ENCODE data around the gene CAPN14.
"Not testable (repeated sequence)": the region's sequence is repeated elsewhere in the genome, so short reads cannot be mapped to it uniquely, and the experiment has no call there.

The CAPN14 gene

GRCh38 chr2:31197669-31198068 lies 19.6 kb downstream of the CAPN14 start:
- no peak for DNase-seq (ENCODE audit: low spot score)
- no peak for FAIRE-seq

DNA sequence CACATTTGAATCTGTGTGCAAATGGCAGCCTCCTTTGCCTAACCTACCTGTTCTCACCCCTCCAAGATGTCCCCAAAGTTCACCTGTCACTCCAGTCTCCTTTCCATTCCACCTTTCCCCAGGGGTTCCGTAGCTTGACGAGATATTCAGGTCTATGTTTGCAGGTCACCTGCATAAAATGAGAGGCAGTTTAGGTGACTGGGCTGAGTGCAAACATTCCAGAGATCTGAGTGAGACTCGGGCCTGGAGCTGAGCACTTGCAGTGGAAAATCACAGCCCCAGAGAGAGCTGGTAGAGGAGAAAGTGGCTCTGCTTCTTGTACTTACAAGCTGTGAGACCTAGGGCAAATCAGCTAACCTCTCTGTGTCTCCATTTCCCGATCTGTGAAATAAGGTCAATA lies 20.1 kb downstream of the CAPN14 start:
- no peak for DNase-seq (ENCODE audit: low spot score)
- FAIRE-seq, result no peak

DNA sequence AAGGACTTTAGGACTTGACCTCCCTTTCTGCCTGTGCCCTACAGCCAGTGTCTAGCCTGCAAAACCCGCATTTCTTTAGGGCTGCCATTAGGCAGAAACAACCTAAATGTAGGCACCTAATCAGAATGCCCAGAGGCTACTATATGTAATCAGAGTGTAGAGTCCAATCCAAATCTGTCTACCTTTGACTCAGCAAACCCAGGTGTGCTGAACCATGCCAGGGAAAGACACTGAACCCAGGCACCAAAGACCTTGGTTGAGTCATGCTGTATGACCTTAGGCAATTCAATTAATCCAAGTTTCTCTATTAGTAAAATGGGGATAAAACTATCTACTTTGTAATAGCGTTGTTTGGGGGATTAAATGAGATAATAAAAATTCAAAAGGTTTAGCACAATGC lies 20.7 kb downstream of the CAPN14 start:
- no peak for FAIRE-seq
- DNase-seq (ENCODE audit: low spot score), result no peak

DNA sequence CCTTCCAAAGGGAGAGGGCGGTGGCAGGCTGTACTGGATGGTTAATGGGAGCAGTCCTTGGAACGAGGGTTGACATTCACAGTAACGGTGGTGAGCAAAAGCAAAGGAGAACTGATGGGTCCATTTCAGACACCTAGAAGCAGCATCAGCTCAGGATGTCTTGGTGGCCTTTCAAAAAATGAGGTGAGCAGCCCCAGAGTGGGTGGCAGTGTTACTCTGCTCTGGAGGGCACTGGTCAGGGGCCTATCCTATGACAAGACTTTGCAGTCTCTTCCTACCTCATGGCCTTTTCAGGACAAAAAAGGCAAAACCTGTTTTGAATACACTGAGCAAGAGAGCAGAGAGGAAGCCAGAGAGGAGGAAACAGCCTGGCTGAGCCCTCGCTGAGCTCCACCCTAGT lies 23.5 kb downstream of the CAPN14 start:
- FAIRE-seq, result no peak
- DNase-seq (ENCODE audit: low spot score), result no peak

GRCh38 chr2:31192851-31193392 lies 24.4 kb downstream of the CAPN14 start:
- DNase-seq (ENCODE audit: low spot score), result no peak

DNA sequence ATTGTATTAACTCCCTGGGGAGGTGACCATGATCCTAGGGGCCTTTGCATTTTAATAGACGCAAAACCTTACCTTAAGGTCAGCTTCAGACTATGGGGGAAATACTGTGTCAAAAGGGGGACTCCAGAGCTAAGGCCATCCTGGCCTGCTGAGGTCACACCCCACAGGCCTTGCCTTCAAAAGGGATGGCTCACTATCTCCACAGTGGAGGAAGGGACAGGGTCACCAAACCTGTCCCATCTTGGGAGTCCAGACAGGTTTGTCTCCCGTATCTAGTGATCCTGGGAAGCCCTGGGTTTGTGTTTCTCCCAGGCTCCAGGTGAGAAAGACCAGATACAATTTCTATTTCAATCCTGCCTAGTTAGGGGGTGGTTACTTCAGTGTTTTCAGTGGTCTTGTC lies 24.9 kb downstream of the CAPN14 start:
- no peak for DNase-seq (ENCODE audit: low spot score)
- no peak for FAIRE-seq

More at GRCh38 chr2:31192851-31193392, 24.4 kb downstream of the CAPN14 start:
- FAIRE-seq, result no peak

GRCh38 chr2:31191931-31192330 lies 25.4 kb downstream of the CAPN14 start:
- DNase-seq (ENCODE audit: low spot score), result no peak
- no peak for FAIRE-seq

DNA sequence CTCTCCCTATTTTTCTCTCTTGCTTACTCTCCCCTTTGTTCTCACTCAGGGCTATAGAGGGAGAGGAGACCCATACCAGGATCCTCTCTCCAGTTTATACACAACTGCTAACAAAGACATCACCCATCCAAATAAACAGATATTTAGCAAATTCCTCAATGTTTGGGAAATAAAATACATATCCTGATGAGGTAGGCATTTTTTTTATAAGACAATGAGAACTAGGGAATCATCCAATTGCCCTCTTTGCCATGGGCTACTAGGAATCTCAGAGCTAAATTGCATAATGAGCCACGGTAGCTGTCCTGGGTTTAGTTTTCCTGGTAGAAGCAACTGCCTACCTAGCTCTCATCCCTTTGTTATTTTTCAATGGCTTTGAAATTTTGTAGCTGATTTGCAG lies 27.1 kb downstream of the CAPN14 start:
- DNase-seq (ENCODE audit: low spot score) (no peak), FAIRE-seq (no peak)

- DNase-seq (ENCODE audit: low spot score), result no peak
- FAIRE-seq, result no peak
Observed at GRCh38 chr2:31189141-31189540, 28.2 kb downstream of the CAPN14 start.

- FAIRE-seq (no peak), DNase-seq (ENCODE audit: low spot score) (no peak)
Observed at GRCh38 chr2:31188131-31188530, 29.2 kb downstream of the CAPN14 start.

DNA sequence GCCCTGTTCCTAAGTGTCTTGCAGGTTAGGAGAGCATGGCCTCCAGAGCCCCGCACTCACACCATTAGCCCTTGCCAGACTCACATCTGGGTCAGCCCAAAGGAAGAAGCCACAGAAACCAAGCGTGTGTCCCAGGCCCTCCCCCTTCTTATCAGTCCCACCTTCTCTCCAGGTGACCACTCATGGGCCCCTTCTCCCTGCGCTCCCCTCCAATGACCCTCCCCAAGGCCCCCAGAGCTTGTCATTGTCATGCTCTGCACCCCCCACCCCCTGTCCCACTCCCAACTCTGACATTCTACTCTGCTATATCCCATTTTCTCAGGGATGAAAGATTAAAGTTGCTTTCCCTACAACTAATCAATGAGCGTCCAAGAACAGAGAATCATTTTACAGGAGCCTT lies 30.1 kb downstream of the CAPN14 start:
- DNase-seq (ENCODE audit: low spot score), result no peak
- no peak for FAIRE-seq

DNA sequence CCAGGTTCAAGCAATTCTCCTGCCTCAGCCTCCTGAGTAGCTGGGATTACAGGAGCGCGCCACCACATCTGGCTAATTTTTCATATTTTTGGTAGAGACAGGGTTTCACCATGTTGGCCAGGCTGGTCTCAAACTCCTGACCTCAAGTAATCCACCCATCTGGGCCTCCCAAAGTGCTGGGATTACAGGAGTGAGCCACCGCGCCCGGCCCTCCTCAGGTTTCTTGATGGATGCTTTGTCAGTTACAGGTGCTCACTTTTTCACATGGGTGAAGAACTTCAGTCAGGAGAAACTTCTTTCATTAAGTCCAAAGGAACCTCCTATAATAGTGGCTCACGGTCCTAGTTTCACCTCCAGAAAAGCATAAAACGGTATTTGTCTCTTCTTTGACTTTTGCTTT lies 33.3 kb downstream of the CAPN14 start:
- FAIRE-seq; DNase-seq (ENCODE audit: low spot score): not testable (repeated sequence)

DNA sequence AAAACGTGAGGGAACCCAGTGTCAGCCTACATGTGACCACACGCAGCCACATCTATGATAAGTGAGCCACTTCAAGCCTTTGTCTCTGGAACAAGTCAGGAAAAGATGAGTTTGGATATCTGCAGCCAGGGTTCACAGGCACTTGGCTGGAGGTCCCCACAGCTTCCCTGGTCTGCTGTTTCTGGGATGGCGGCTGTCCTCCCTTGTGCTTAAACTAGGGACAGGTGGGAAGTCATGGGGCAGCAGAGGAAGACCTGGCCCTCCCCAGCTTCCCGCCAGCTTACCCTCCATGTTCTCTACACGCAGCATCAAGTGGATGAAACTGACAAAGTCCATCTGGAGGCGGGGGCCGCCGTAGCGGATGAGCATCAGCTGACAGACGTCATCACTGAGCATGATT lies 40.6 kb downstream of the CAPN14 start:
- no peak for FAIRE-seq
- no peak for DNase-seq (ENCODE audit: low spot score)

DNA sequence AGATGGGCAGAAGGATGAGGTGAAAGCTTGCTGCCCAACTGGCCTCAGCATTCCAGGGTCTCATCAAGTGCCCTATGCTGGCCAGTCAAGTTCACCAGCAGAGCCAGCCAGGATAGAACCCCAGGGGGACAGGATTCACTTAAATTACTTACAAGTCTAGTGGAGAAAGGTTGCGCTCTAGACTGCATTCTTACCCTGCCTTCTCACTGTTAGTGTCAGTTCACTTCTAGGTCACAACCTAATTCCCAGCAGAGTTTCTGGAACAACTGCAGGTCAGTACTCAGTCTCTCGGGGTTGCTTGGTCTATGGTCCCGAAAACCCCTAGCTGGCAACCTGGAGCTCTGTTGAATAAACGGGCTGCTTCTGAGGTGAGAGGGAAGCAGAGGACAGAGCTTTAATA lies 46.2 kb downstream of the CAPN14 start:
- no peak for DNase-seq (ENCODE audit: low spot score)
- no peak for FAIRE-seq

DNA sequence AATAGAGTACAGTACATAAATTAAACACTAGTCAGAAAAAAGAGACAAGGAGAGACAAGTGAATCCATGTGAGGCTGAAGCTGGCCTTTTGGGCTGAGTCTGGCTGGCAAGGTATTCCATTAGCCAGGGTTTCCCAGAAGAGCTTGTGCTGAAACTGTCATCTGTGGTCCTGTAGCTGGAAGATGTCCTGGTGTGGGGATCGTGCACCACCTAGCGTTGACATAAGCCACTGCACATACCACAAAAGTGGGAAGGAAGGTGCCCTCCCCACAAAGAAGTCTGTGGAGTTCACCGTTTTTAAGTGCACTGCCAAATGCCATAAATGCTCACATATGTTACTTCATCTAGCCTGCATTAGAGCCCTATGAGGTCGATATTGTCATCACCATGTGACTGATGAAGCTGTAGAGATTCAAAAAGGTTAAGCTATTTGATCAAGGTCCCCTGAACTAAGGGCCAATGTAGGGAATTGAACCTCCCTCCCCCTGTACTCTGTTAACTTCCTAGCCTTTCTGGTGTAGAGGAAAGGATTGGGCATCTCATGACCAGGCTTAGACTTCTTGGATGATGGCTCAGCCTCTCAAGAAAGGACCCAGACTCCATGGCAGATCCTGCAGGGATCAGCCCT lies 47.1 kb downstream of the CAPN14 start:
- no peak for FAIRE-seq
- peak; percentile 66 for DNase-seq (ENCODE audit: low spot score)

GRCh38 chr2:31168291-31168690 lies 49.0 kb downstream of the CAPN14 start:
- DNase-seq (ENCODE audit: low spot score) (no peak), FAIRE-seq (no peak)

GRCh38 chr2:31166925-31167324 lies 50.4 kb downstream of the CAPN14 start:
- FAIRE-seq, result no peak
- DNase-seq (ENCODE audit: low spot score), result no peak

DNA sequence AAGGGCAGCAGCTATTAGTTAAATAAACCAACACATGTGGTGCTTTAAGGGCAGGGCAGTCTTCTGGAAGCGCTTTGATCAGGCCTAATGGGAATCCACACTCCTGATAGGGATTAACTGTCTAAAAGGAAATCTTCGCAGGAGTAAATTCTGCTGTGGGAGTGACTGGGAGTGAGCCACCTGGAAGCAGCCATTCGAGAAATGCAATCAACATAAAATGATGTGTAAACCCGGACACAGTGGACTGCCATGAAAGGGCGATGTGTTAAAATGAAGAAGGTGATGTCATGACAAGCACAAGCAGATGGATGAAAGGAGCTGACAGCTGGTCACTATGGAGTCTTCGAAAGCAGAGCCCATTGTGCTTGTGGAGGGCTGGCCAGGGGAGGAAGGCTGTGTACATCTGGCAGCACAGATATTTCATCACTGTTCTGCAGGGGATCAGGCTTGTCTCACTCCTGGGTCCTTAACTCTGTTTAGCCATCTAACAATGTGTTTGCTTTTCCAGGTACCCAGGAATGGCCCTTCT lies 54.2 kb downstream of the CAPN14 start:
- FAIRE-seq, result no peak
- no peak for DNase-seq (ENCODE audit: low spot score)

GRCh38 chr2:31161637-31162036 lies 55.7 kb downstream of the CAPN14 start:
- FAIRE-seq (no peak), DNase-seq (ENCODE audit: low spot score) (no peak)

DNA sequence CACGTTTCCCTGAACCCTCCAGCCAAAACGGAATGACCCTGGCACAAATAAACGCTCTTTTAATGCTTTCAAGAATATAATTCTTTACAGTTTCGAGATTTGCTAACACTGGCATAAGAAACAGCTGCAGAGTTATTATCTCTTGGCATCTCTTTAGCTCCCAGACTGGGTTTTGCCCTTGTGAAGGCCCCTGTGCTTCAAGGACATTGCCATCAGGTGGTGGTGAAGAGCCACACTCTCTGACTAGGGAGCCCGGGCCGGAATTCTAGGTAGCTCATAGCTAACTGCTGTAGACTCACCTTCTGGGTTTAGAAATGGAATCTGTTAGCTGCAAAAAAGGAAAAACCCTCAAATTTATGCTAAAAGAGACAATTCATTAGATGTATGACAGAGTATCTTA lies 65.8 kb downstream of the CAPN14 start:
- FAIRE-seq (no peak), DNase-seq (ENCODE audit: low spot score) (no peak)

GRCh38 chr2:31150120-31150670 lies 67.1 kb downstream of the CAPN14 start:
- DNase-seq (ENCODE audit: low spot score) (no peak), FAIRE-seq (no peak)

GRCh38 chr2:31148514-31148913 lies 68.8 kb downstream of the CAPN14 start:
- no peak for DNase-seq (ENCODE audit: low spot score)
- FAIRE-seq, result no peak

- FAIRE-seq (no peak), DNase-seq (ENCODE audit: low spot score) (no peak)
Observed at GRCh38 chr2:31147645-31148044, 69.7 kb downstream of the CAPN14 start.
